H1 (cell line): Measurements from ENCODE around the gene MPP4.

ENCODE experiments used
- CBX5 ChIP-seq: fragments of 300-800, 300-1000 bp; sonication (generic); IDR thresholded peaks from 2 replicates; pipeline ENCODE4 v1.7.1; 2016; ENCODE audit warnings: antibody characterized with exemption, low read length, low read depth
- EZH2 ChIP-seq: fragments of 200-600 bp; sonication (generic); IDR thresholded peaks from 2 replicates; pipeline ENCODE4 v1.7.1; 2012; ENCODE audit warnings: low read depth, mild to moderate bottlenecking, moderate library complexity, low read length, inconsistent platforms; ENCODE audit not compliant: severe bottlenecking
- GABPA ChIP-seq: IDR thresholded peaks from 2 replicates; pipeline ENCODE4 v1.6.1; 2011; ENCODE audit warnings: mild to moderate bottlenecking, low read length, moderate library complexity, borderline replicate concordance; ENCODE audit not compliant: insufficient read depth
- HDAC6 ChIP-seq: IDR thresholded peaks from one replicate; pipeline ENCODE4 v1.7.1; 2012; ENCODE audit warnings: low read depth, mild to moderate bottlenecking, inconsistent platforms, low read length, moderate library complexity
- POLR2AphosphoS5 ChIP-seq: IDR thresholded peaks from 2 replicates; pipeline ENCODE4 v1.6.1; 2011; ENCODE audit warnings: low read depth, low read length
- SIN3A ChIP-seq, 2 experiments: IDR thresholded peaks in 1 of 2; conservative IDR thresholded peaks in 1 of 2; 2 replicates each; pipeline ENCODE4 v1.6.1; 2011 to 2012; ENCODE audit warnings: low read length in 2 of 2, improper control_type of control experiment in 1 of 2, low read depth in 1 of 2, mild to moderate bottlenecking in 1 of 2
- TF ChIP-seq, protein P1 (sequence below): IDR thresholded peaks from 2 replicates; pipeline ENCODE4 v1.6.1; 2012; ENCODE audit warnings: inconsistent platforms
- TF ChIP-seq, protein P2 (sequence below), 3 experiments: IDR thresholded peaks; 1 replicate in 2 of 3; 2 replicates in 1 of 3; pipeline versions ENCODE4 v1.5.1 to v1.6.1; 2011; ENCODE audit warnings: low read length in 3 of 3, mild to moderate bottlenecking in 3 of 3, inconsistent platforms in 2 of 3, low read depth in 1 of 3, moderate library complexity in 1 of 3; ENCODE audit not compliant: insufficient read depth in 1 of 3; ENCODE audit errors: control extremely low read depth in 1 of 3

DNA sequence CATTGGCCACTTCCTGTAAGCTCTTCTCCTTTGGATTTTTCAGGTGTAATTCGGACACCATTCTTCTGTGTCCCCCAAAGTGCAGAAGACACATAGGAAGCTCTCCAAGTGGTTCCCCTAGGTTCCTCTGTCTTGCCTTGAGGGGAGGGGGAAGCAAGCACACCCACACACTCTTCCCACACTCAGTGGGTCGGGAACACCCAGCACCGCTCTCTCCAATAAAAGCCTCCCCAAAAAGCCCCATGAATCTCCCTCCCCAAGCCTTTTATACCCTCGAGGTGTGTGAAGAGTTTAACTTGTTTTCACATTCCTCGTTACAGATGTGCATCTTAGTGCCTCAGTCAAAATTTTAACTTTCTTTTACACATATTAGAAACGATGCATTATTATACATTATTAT is 45.2 kb downstream of the MPP4 start:
- TF ChIP-seq HDAC6 (no peak), GABPA (no peak), CBX5 (no peak), SIN3A (conservative IDR thresholded peaks at IDR 0.05 in 1 of 2, IDR thresholded peaks at IDR 0.05 in 1 of 2; ENCODE audit: low read depth in 1 of 2, low read length in 2 of 2) (no peak), POLR2AphosphoS5 (no peak), EZH2 (no peak)
- TF ChIP-seq, protein P1, sequence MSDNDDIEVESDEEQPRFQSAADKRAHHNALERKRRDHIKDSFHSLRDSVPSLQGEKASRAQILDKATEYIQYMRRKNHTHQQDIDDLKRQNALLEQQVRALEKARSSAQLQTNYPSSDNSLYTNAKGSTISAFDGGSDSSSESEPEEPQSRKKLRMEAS: no peak
- TF ChIP-seq, protein P2, sequence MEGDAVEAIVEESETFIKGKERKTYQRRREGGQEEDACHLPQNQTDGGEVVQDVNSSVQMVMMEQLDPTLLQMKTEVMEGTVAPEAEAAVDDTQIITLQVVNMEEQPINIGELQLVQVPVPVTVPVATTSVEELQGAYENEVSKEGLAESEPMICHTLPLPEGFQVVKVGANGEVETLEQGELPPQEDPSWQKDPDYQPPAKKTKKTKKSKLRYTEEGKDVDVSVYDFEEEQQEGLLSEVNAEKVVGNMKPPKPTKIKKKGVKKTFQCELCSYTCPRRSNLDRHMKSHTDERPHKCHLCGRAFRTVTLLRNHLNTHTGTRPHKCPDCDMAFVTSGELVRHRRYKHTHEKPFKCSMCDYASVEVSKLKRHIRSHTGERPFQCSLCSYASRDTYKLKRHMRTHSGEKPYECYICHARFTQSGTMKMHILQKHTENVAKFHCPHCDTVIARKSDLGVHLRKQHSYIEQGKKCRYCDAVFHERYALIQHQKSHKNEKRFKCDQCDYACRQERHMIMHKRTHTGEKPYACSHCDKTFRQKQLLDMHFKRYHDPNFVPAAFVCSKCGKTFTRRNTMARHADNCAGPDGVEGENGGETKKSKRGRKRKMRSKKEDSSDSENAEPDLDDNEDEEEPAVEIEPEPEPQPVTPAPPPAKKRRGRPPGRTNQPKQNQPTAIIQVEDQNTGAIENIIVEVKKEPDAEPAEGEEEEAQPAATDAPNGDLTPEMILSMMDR (IDR thresholded peaks at IDR 0.05; ENCODE audit: control extremely low read depth in 1 of 3, insufficient read depth in 1 of 3, low read depth in 1 of 3, low read length in 3 of 3): no peak
